HAP-1 (cell line): ENCODE data around the gene FAM162B.
"Not testable (repeated sequence)": the region's sequence is repeated elsewhere in the genome, so short reads cannot be mapped to it uniquely, and the experiment has no call there.

ENCODE experiments used
- DNase-seq, 2 experiments: peaks; one replicate each; pipeline ENCODE4 v3.0.0-alpha.2; 2016 to 2020; ENCODE audit warnings: low spot score in 2 of 2
- H3K27me3 ChIP-seq: fragments of 250-450 bp; sonication (Bioruptor Pico); 2 replicates; pipeline ENCODE4 v1.5.1; 2020; ENCODE audit warnings: low read depth, mild to moderate bottlenecking, moderate library complexity
- H3K36me3 ChIP-seq: fragments of 250-450 bp; sonication (Bioruptor Pico); replicated peaks from 2 replicates; pipeline ENCODE4 v1.5.1; 2020; ENCODE audit warnings: mild to moderate bottlenecking
- H3K4me1 ChIP-seq: fragments of 250-450 bp; sonication (Bioruptor Pico); 2 replicates; pipeline ENCODE4 v1.5.1; 2020; ENCODE audit warnings: mild to moderate bottlenecking
- H3K4me3 ChIP-seq: fragments of 250-450 bp; sonication (Bioruptor Pico); 2 replicates; pipeline ENCODE4 v1.5.1; 2020; ENCODE audit warnings: mild to moderate bottlenecking, moderate library complexity
- H3K9me3 ChIP-seq: fragments of 250-450 bp; sonication (Bioruptor Pico); 2 replicates; pipeline ENCODE4 v1.5.1; 2020; ENCODE audit warnings: mild to moderate bottlenecking, moderate library complexity
- in situ Hi-C: fragments of 300-500 bp; cut with MboI; formaldehyde crosslinking; loops from 3 replicates; pipeline ENCODE4 v1.14.3; 2020; ENCODE audit warnings: low sequenced_read_pairs, inconsistent platforms, mixed read lengths

FAM162B gene

DNA sequence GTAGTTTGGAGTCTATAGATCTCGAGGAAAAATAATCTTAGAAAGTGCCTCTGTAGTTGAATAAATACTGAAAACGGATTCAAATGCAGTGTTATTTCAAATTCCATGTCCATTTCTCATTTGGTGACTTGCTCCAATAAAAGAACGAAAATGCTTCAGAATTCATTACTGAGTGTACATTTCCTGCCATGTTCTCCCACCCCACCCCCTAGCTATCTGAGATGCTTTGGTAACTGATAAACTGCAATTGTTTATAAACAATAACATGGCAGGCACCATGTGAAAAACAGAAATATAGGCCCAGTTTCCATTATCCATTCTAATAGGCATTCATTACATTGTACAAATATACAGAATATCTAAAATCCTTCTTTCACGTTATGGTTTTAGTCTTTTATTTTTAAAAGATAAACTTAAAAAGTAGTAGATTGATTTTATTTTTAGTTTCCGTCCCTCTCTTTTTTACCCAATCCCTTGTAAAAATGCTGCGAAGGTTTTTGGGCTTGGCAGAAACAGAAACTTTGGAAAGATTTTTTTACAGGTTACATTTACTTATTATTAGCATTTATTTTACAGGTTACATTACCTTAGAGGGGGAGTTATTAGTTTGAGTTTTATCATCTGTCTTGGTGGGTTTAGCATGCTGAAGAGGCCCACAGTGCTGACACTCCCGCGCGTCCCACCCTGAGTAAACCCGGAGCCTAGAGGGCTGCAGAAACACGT lies 1.5 kb downstream of the FAM162B start:
- no peak for DNase-seq
- Histone ChIP-seq H3K4me1 (peaks cover 8% of the 10 kb centered on the region), H3K9me3 (no peaks in the 10 kb centered on the region), H3K4me3 (no peak overlapping the region), H3K36me3 (no peaks in the 10 kb centered on the region), H3K27me3 (no peaks in the 10 kb centered on the region; the same call in 1 of the 2 replicates)
- in situ Hi-C loops = no loop called here

GRCh38 chr6:116763048-116763447 lies 2.5 kb downstream of the FAM162B start:
- DNase-seq = no peak
- Histone ChIP-seq H3K36me3 (no peaks in the 10 kb centered on the region), H3K4me3 (no peak overlapping the region), H3K9me3 (no peaks in the 10 kb centered on the region), H3K4me1 (peaks cover 8% of the 10 kb centered on the region), H3K27me3 (no peaks in the 10 kb centered on the region; the same call in 1 of the 2 replicates)
- in situ Hi-C loops = no loop called here

DNA sequence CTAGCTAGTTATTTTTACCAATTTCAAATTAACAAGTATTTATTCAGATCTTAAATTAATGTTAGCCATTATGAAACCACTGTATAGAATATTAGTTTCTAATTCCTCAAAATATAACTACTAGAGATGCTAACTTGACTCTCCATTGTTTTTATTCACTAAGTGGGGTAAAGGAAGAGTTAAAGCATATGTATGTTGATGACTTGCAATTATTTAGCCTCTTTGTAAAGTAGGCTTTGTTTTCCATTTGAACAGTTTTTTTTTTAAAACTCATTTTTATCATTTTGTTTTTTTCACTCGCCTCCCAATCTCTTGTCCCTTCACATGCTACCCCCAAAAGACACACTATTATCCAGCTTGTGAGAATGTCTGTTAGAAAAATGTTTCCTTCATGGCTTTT lies 3.3 kb downstream of the FAM162B start:
- H3K36me3 ChIP-seq = no peaks in the 10 kb centered on the region
- peaks cover 8% of the 10 kb centered on the region for H3K4me1 ChIP-seq
- H3K9me3 ChIP-seq = no peaks in the 10 kb centered on the region
- no peaks in the 10 kb centered on the region; the same call in 1 of the 2 replicates for H3K27me3 ChIP-seq
- no peak for DNase-seq
- H3K4me3 ChIP-seq = no peak overlapping the region
- in situ Hi-C loops = no loop called here

- Histone ChIP-seq H3K4me1 (peaks cover 8% of the 10 kb centered on the region), H3K9me3 (no peaks in the 10 kb centered on the region), H3K4me3 (no peak overlapping the region), H3K27me3 (no peaks in the 10 kb centered on the region; the same call in 1 of the 2 replicates), H3K36me3 (no peaks in the 10 kb centered on the region)
- in situ Hi-C loops = no loop called here
- no peak for DNase-seq
Measured at GRCh38 chr6:116761779-116762178, 3.7 kb downstream of the FAM162B start.

DNA sequence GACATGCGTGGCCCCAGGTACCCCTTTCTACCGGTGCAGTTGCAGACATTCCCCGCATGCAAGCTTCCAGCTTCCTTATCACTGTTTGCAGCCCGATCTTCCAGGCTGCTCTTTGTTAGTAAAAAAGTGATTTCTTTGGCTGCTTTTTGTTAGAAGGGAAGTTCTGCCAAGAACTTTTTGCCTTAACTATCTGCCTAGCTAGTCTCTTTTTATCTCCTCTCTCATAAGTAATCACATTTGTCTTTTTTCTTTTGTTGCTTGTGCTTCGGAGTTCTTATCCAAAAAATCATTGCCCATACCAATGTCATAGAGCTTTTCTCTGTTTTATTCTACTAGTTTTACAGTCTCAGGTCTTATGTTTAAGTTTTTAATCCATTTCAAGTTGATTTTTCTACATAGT lies 20.3 kb downstream of the FAM162B start:
- Histone ChIP-seq H3K27me3 (peaks cover 5% of the 10 kb centered on the region; the same call in 1 of the 2 replicates), H3K36me3 (no peaks in the 10 kb centered on the region), H3K4me3 (no peak overlapping the region), H3K4me1 (no peaks in the 10 kb centered on the region), H3K9me3 (no peaks in the 10 kb centered on the region; the same call in 1 of the 2 replicates)
- in situ Hi-C loops = no loop called here
- DNase-seq = no peak

DNA sequence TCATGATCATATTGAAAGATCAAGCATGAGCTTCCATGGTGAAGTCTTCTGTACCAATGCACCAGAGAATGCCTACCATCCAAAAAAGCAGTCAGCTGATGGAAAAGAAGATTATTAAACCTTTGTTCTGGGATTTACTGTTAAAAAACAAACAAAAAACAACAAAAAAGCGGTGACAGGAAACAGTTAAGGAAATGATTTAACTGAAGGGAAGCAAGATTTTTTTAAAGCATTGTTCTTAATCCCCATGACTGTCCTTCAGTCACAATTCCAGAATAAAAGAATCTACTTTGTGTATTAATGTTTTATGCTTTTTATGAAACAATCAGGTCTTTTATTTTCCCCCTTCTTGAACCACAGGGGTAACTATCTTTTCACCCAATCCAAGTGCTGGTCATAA lies 23.9 kb downstream of the FAM162B start:
- Histone ChIP-seq H3K4me3 (no peak overlapping the region), H3K9me3 (no peaks in the 10 kb centered on the region; the same call in 1 of the 2 replicates), H3K36me3 (no peaks in the 10 kb centered on the region), H3K27me3 (peaks cover 5% of the 10 kb centered on the region; the same call in 1 of the 2 replicates), H3K4me1 (no peaks in the 10 kb centered on the region)
- no peak for DNase-seq
- in situ Hi-C loops = no loop called here

DNA sequence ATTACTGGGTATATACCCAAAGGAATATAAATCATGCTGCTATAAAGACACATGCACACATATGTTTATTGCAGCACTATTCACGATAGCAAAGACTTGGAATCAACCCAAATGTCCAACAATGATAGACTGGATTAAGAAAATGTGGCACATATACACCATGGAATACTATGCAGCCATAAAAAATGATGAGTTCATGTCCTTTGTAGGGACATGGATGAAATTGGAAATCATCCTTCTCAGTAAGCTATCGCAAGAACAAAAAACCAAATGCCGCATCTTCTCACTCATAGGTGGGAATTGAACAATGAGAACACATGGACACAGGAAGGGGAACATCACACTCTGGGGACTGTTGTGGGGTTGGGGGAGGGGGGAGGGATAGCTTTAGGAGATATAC lies 25.0 kb downstream of the FAM162B start:
- H3K4me1 ChIP-seq, H3K27me3 ChIP-seq, H3K36me3 ChIP-seq, H3K9me3 ChIP-seq, H3K4me3 ChIP-seq, in situ Hi-C loops, DNase-seq: not testable (repeated sequence)

GRCh38 chr6:116737004-116737403 lies 28.5 kb downstream of the FAM162B start:
- H3K27me3 ChIP-seq = no peaks in the 10 kb centered on the region
- in situ Hi-C loops = no loop called here
- H3K4me3 ChIP-seq = no peak overlapping the region
- H3K4me1 ChIP-seq = no peaks in the 10 kb centered on the region
- H3K9me3 ChIP-seq = no peaks in the 10 kb centered on the region
- DNase-seq = no peak
- H3K36me3 ChIP-seq = no peaks in the 10 kb centered on the region

DNA sequence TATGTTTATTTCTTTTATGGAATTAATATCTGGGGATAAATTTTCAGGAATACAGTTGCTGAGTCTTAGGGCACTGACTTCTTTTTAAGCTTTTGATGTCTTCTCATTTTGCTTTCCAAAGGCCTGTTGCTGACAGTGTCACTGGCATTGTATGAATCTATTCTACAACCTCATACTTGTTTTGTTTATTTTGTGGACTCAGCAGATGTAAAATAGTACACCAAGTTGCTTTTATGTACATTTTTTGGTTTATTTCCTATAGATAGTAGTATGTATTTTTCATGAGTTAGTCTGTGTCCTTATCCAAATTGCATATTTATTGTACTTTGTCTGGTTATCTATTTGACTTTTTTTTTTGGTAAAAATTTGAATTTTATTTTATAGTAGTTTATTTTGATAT lies 35.0 kb downstream of the FAM162B start:
- H3K4me1 ChIP-seq = no peaks in the 10 kb centered on the region
- H3K9me3 ChIP-seq = no peaks in the 10 kb centered on the region
- no peak overlapping the region for H3K4me3 ChIP-seq
- in situ Hi-C loops = no loop called here
- H3K27me3 ChIP-seq = no peaks in the 10 kb centered on the region
- no peak for DNase-seq
- H3K36me3 ChIP-seq = peaks cover 4% of the 10 kb centered on the region; the same call in 1 of the 2 replicates

- Histone ChIP-seq H3K27me3 (no peaks in the 10 kb centered on the region), H3K4me3 (no peak overlapping the region), H3K36me3 (peaks cover 9% of the 10 kb centered on the region), H3K9me3 (no peaks in the 10 kb centered on the region), H3K4me1 (no peaks in the 10 kb centered on the region)
- in situ Hi-C loops = no loop called here
- DNase-seq = no peak
Measured at GRCh38 chr6:116726947-116727346, 38.6 kb downstream of the FAM162B start.

- H3K36me3 ChIP-seq = no peaks in the 10 kb centered on the region; the same call in none of the 2 replicates
- H3K9me3 ChIP-seq = no peaks in the 10 kb centered on the region; the same call in 1 of the 2 replicates
- DNase-seq = no peak
- in situ Hi-C loops = no loop called here
- no peaks in the 10 kb centered on the region for H3K4me1 ChIP-seq
- H3K27me3 ChIP-seq = no peaks in the 10 kb centered on the region
- H3K4me3 ChIP-seq = no peak overlapping the region
Measured at GRCh38 chr6:116714761-116715160, 50.8 kb downstream of the FAM162B start.

- Histone ChIP-seq H3K36me3 (no peaks in the 10 kb centered on the region; the same call in none of the 2 replicates), H3K9me3 (no peaks in the 10 kb centered on the region; the same call in 1 of the 2 replicates), H3K4me3 (no peak overlapping the region), H3K27me3 (no peaks in the 10 kb centered on the region), H3K4me1 (no peaks in the 10 kb centered on the region)
- DNase-seq = no peak
- in situ Hi-C loops = no loop called here
Measured at GRCh38 chr6:116714296-116714695, 51.2 kb downstream of the FAM162B start.

- Histone ChIP-seq H3K36me3 (peaks cover 3% of the 10 kb centered on the region; the same call in 1 of the 2 replicates), H3K27me3 (no peaks in the 10 kb centered on the region), H3K9me3 (no peaks in the 10 kb centered on the region), H3K4me1 (no peaks in the 10 kb centered on the region), H3K4me3 (no peak overlapping the region)
- no peak for DNase-seq
- in situ Hi-C loops = no loop called here
Measured at GRCh38 chr6:116705917-116706316, 59.6 kb downstream of the FAM162B start.

- H3K27me3 ChIP-seq, H3K36me3 ChIP-seq, in situ Hi-C loops, H3K4me3 ChIP-seq, H3K4me1 ChIP-seq, H3K9me3 ChIP-seq, DNase-seq: not testable (repeated sequence)
Measured at GRCh38 chr6:116703888-116704287, 61.6 kb downstream of the FAM162B start.
